Activated CD4-positive, alpha-beta T cell treated with anti-CD3 and anti-CD28 coated beads, Interleukin-2, amount 50 U/mL, for 24 hours (primary cell): ENCODE data around the gene TMPRSS13.
"Not testable (repeated sequence)": the region's sequence is repeated elsewhere in the genome, so short reads cannot be mapped to it uniquely, and the experiment has no call there.

ENCODE experiments used
- DNase-seq, 2 donors: peaks; one replicate each; pipeline ENCODE4 v3.0.0-alpha.2; 2020; ENCODE audit warnings: low read depth in 1 of 2, low spot score in 1 of 2

TMPRSS13 gene

GRCh38 chr11:117931331-117931950 is 2.2 kb upstream of the TMPRSS13 start:
- DNase-seq, result no peak

- DNase-seq, result no peak
These were observed 1.6 kb upstream of the TMPRSS13 start for GRCh38 chr11:117930668-117931330.

DNA sequence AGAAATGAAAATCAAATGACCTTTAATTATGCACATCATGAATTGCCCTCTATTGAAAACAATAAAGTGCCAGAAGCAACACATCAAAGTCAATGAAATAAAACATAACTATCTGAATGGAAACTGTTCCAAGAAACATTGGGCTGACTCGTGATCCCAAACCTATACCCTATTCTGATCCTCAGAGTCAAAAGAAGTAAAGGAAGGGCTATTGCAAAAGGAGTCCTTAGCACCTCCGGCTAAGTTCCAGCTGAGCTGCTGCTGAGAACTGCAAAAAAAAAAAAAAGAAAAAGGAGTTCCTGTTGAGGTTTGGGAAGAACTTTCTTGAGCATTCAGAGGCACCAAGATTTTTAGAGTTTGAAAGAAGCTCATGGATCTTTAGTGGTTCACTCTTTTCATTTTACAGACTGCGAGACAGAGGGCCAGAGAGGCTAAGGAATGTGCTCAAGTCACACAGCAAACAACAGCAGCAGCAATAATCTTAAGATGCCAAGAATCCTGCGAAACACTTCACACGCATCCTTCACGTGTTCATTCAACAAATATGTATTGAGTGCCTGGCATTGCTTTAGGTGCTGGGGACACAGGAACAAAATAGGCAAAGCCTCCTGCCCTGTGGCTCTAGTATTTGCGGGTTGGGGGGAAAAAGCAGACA is 841 bp upstream of the TMPRSS13 start:
- DNase-seq, result no peak

- no peak for DNase-seq
These were observed 608 bp downstream of the TMPRSS13 start for GRCh38 chr11:117928446-117929141.

DNA sequence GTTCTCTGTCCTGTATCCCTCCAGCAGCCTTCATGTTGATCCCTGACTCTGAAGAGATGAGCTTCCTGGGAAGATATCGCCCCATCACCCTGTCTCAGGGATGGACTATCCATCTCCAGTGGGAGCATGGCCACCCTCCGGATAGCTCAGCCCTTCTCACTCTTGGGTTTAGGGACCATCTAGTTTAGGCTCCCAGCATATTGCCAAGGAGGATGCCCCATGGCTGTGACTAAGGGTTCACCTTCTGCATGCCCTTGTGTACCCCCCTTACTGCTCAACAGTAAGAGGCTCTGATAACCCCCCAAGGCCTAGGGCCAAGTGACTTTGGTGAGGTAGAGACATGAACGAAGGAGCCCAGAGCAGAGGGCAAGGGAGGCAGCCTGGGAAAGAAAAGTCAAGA is 1.3 kb downstream of the TMPRSS13 start:
- DNase-seq, result no peak

DNA sequence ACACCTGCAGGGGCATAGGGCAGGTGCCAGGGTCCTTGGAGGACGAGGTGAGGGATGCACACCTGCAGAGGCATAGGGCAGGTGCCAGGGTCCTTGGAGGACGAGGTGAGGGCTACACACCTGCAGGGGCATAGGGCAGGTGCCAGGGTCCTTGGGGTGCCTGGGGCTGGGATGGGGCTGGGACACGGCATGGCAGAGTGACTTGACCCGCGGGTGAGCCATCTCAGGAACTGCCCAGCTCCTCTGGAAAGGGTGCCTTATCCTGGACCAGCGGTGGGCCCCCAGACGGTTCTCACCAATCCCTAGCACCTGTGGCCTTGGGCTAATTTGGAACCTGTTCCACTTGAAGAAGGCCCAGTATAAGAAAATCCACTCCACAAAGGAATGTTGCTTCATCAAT is 3.0 kb downstream of the TMPRSS13 start:
- DNase-seq, result not testable (repeated sequence)

- DNase-seq, result no peak
These were observed 3.8 kb downstream of the TMPRSS13 start for GRCh38 chr11:117925198-117925925.

GRCh38 chr11:117924631-117925170 is 4.5 kb downstream of the TMPRSS13 start:
- no peak for DNase-seq

DNA sequence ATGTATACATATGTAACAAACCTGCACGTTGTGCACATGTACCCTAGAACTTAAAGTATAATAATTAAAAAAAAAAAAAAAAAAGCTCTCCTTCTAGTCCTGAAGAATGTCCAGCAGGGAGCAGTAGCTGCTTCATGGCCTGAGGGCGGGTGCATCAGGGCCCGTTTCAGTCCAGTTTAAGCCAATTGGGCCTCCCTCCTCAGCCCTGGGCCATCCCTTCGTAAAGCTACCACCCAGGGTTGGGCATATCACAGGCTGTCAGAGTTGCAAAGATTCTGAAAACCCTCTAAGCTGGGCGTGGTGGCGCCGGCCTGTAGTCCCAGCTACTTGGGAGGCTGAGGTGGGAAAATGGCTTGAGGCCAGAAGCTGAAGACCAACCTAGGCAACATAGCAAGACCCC is 5.4 kb downstream of the TMPRSS13 start:
- no peak for DNase-seq

DNA sequence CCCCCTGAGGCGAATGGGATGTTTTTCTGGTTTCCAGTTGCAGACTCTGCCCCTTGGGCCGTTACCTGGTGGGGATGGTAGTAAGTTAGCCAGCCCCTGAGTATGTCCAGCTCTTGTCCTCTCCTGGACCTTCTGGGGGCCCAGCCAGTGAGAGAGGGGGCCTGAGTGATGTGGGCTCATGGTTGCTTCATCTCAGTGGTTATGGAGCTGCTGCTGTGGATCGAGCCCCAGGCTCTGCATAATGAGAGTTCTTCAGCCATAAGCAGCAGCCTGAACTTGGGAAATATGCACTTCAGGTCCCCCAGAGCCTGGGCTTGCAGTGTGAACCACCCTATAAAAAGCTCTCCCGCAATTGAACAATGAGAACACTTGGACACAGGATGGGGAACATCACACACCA is 5.9 kb downstream of the TMPRSS13 start:
- no peak for DNase-seq

- DNase-seq, result no peak
These were observed 7.3 kb downstream of the TMPRSS13 start for GRCh38 chr11:117921893-117922292.

- DNase-seq, result no peak
These were observed 7.7 kb downstream of the TMPRSS13 start for GRCh38 chr11:117921456-117921855.

- no peak for DNase-seq
These were observed 9.4 kb downstream of the TMPRSS13 start for GRCh38 chr11:117919781-117920221.

DNA sequence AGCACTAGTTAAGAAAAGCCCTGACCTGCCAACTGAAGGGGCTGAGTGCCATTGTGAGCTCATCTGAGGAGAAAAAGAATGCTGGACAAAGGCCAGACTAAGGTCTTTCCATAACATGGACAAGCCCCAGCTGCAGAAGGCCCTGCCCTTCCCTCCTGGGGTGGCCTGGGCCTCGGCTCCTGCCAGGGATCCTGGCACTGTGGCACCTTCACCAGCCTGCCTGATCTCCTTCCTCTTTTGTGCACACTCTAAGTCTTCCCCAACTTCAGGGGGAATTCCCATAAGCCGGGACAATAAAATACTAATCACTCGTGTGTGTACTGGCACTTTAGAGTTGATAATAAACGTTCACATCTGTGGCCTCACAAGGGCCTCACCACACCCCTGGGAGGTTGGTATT is 9.9 kb downstream of the TMPRSS13 start:
- no peak for DNase-seq

- DNase-seq, result no peak
These were observed 10.6 kb downstream of the TMPRSS13 start for GRCh38 chr11:117918366-117919255.

- DNase-seq, result no peak
These were observed 11.5 kb downstream of the TMPRSS13 start for GRCh38 chr11:117917591-117918151.

GRCh38 chr11:117916956-117917355 is 12.2 kb downstream of the TMPRSS13 start:
- DNase-seq, result no peak

DNA sequence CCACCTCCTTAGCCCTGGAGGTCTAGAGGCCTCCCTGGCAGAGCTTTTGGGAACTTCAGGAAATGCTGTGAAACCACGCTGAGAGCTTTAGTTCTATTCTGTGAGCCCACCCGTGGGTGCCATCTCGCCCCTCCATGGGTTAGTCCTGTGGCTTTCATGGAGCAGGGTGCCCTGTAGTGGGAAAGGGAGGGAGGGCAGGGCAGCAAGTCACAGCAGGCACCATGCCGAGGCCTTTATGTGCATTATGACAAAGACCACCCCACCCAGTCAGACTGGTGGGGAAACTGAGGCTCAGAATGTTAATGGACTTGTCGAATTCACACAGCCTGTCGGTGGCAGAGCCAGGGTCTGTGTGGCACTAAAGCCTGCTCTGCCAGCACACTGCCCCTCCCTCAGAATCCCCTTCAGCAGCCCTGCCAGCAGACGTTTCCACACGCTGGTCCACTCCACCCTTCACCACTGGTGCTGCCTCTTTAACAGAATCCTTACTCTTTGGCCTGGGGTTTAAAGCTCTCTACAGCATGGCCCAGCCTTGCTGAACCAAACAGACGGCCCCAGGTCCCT is 13.4 kb downstream of the TMPRSS13 start:
- DNase-seq, result no peak

DNA sequence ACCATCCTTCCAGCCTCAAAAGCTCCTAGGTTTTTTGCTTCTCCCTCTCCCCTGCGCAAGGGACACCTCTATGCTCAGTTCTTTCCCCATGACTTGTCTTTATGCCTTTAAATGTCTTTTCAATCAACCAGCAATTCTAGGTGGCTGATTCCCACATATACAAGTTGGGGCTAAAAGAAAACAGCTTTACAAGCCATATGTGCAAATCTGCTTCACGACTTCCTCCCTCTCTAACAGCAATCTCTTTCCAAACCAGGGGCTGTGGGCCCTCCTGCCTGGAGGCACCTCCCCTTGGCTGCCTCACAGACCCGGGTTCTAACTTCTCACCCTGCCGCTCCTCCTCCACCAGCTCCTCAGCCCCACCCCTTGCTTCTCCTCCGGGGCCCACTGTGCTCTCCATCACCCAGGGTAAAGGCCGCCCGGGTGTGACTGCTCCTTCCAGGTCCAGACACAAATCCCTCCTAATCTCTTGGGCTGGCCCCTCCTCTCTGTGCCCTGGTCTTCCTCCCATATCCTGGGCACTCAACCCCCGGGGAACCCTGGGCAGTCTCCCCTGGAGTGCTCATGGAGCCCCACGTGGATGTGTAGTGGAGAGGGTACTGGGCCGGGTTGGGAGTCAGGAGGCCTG is 14.1 kb downstream of the TMPRSS13 start:
- DNase-seq, result no peak
